SK-N-SH (cell line): ENCODE data around the gene WDFY2. TPM values are rescaled to one million over a fixed set of nuclear protein-coding genes. Genes with fewer than 3 reads are reported as not detected.
"Not testable (repeated sequence)": the region's sequence is repeated elsewhere in the genome, so short reads cannot be mapped to it uniquely, and the experiment has no call there.

ENCODE experiments used
- CTCF ChIA-PET: fragments of 300-600, 350-600 bp; formaldehyde crosslinking; extraction: SDS; loops from one replicate; lab custom pipeline; 2021; lab: Yijun Ruan, JAX
- POLR2A ChIA-PET: fragments of 350-600 bp; sonication (Branson Sonifier 250); formaldehyde crosslinking; extraction: SDS; loops from one replicate; lab custom pipeline; 2020; ENCODE audit warnings: antibody characterized with exemption, inconsistent platforms; lab: Yijun Ruan, JAX
- DNase-seq: peaks from one replicate; pipeline ENCODE4 v3.0.0; 2012
- H2AFZ ChIP-seq: fragments of 200-600 bp; sonication (generic); 2 replicates; pipeline ENCODE4 v1.8.1; 2016; ENCODE audit warnings: antibody characterized with exemption, mild to moderate bottlenecking, low read depth
- H3F3A ChIP-seq: fragments of 200-600 bp; sonication (generic); replicated peaks from 2 replicates; pipeline ENCODE3; 2016; ENCODE audit warnings: antibody characterized with exemption, mild to moderate bottlenecking; ENCODE audit not compliant: insufficient read depth
- H3K27ac ChIP-seq, 2 experiments: fragments of 200-500 bp in 1 of 2; fragments of 200-600 bp in 1 of 2; sonication (Bioruptor generic) in 1 of 2; sonication (generic), shearing (Covaris generic) in 1 of 2; 2 replicates each; pipeline versions ENCODE4 v1.5.1 to v1.6.1; 2014 to 2016; ENCODE audit warnings: low read depth in 2 of 2, inconsistent platforms in 1 of 2, low read length in 1 of 2, mild to moderate bottlenecking in 1 of 2, mixed read lengths in 1 of 2
- H3K27me3 ChIP-seq: fragments of 200-600 bp; sonication (generic), shearing (Covaris generic); 2 replicates; pipeline ENCODE4 v1.6.1; 2016; ENCODE audit warnings: mixed run types; ENCODE audit not compliant: insufficient read depth
- H3K36me3 ChIP-seq, 2 experiments: fragments of 200-500 bp in 1 of 2; fragments of 200-600 bp in 1 of 2; sonication (Bioruptor generic) in 1 of 2; sonication (generic) in 1 of 2; replicated peaks in 1 of 2; 2 replicates each; pipeline versions ENCODE3 to v1.5.1; 2014 to 2016; ENCODE audit warnings: low read length in 1 of 2, mild to moderate bottlenecking in 1 of 2; ENCODE audit not compliant: insufficient read depth in 2 of 2, control insufficient read depth in 1 of 2
- H3K4me1 ChIP-seq, 2 experiments: fragments of 200-500 bp in 1 of 2; fragments of 200-600 bp in 1 of 2; sonication (Bioruptor generic) in 1 of 2; sonication (generic), shearing (Covaris generic) in 1 of 2; 2 replicates each; pipeline versions ENCODE4 v1.5.1 to v1.6.1; 2014 to 2016; ENCODE audit warnings: low read depth in 1 of 2, low read length in 1 of 2, mixed run types in 1 of 2; ENCODE audit not compliant: insufficient read depth in 2 of 2, control insufficient read depth in 1 of 2
- H3K4me2 ChIP-seq: fragments of 200-600 bp; sonication (generic), shearing (Covaris generic); 2 replicates; pipeline ENCODE4 v1.6.1; 2017; ENCODE audit warnings: mixed run types
- H3K4me3 ChIP-seq, 2 experiments: fragments of 200-500 bp in 1 of 2; fragments of 200-600 bp in 1 of 2; sonication (Bioruptor generic) in 1 of 2; sonication (generic), shearing (Covaris generic) in 1 of 2; 2 replicates each; pipeline versions ENCODE4 v1.5.1 to v1.8.1; 2014 to 2016; ENCODE audit warnings: low read depth in 2 of 2, inconsistent platforms in 1 of 2, low read length in 1 of 2, mild to moderate bottlenecking in 1 of 2, mixed read lengths in 1 of 2, moderate library complexity in 1 of 2
- H3K79me2 ChIP-seq: fragments of 200-600 bp; sonication (generic); 2 replicates; pipeline ENCODE4 v1.8.1; 2017; ENCODE audit warnings: mild to moderate bottlenecking; ENCODE audit not compliant: insufficient read depth
- H3K9ac ChIP-seq: fragments of 200-600 bp; sonication (generic); 2 replicates; pipeline ENCODE4 v1.6.1; 2017; ENCODE audit warnings: mixed run types
- H3K9me2 ChIP-seq: fragments of 200-600 bp; sonication (generic); 2 replicates; pipeline ENCODE4 v1.6.1; 2017; ENCODE audit warnings: mixed run types
- H3K9me3 ChIP-seq: fragments of 200-600 bp; sonication (generic); 2 replicates; pipeline ENCODE4 v1.6.1; 2017; ENCODE audit warnings: mixed run types, mild to moderate bottlenecking, moderate library complexity
- H4K20me1 ChIP-seq: fragments of 200-600 bp; sonication (generic); 2 replicates; pipeline ENCODE4 v1.6.1; 2017; ENCODE audit warnings: mild to moderate bottlenecking, mixed run types; ENCODE audit not compliant: insufficient read depth
- EP300 ChIP-seq, 2 experiments: IDR thresholded peaks; 2 replicates each; pipeline versions ENCODE4 v1.4.0 to v1.6.1; 2012; ENCODE audit warnings: borderline replicate concordance in 1 of 2, low read depth in 1 of 2, low read length in 1 of 2
- GATA2 ChIP-seq: sonication (generic); formaldehyde crosslinking; IDR thresholded peaks from 2 replicates; pipeline ENCODE4 v1.5.0; 2020; ENCODE audit warnings: mild to moderate bottlenecking, missing genetic modification reagents
- JUND ChIP-seq: IDR thresholded peaks from 2 replicates; pipeline ENCODE4 v1.4.0; 2012
- NFIC ChIP-seq: IDR thresholded peaks from 2 replicates; pipeline ENCODE4 v1.4.0; 2012; ENCODE audit warnings: borderline replicate concordance
- RCOR1 ChIP-seq: fragments of 150-350 bp; IDR thresholded peaks from 2 replicates; pipeline ENCODE4 v1.6.1; 2017; ENCODE audit warnings: antibody characterized with exemption, low read length
- SIN3A ChIP-seq: IDR thresholded peaks from 2 replicates; pipeline ENCODE4 v1.6.1; 2012; ENCODE audit warnings: low read depth, mild to moderate bottlenecking, low read length, moderate library complexity, borderline replicate concordance
- SMC3 ChIP-seq: IDR thresholded peaks from 2 replicates; pipeline ENCODE4 v1.6.1; 2012; ENCODE audit warnings: low read depth, low read length, improper control_type of control experiment
- TEAD4 ChIP-seq: IDR thresholded peaks from 2 replicates; pipeline ENCODE4 v1.4.0; 2012; ENCODE audit warnings: mild to moderate bottlenecking, borderline replicate concordance; ENCODE audit not compliant: insufficient read depth
- YY1 ChIP-seq: IDR thresholded peaks from 2 replicates; pipeline ENCODE4 v1.4.0; 2012; ENCODE audit warnings: low read depth, mild to moderate bottlenecking
- WGBS: methylation state at CpG from one replicate; pipeline ENCODE4 v1.1.6; 2017; ENCODE audit warnings: low lambda C conversion rate; 5-methylcytosine and 5-hydroxymethylcytosine counted together
- polyA plus RNA-seq, 3 experiments: library from polyadenylated mRNA; depleted of rRNA; stranded (reverse); fragments of >200 nt; gene quantifications; 2 replicates each; pipeline ENCODE4 v1.2.3, GENCODE V29; 2012
- TF ChIP-seq, protein P1 (sequence below): fragments of 150-350 bp; IDR thresholded peaks from 2 replicates; pipeline ENCODE4 v1.6.1; 2016; ENCODE audit warnings: mild to moderate bottlenecking, low read depth, low read length
- TF ChIP-seq, protein P2 (sequence below): IDR thresholded peaks from 2 replicates; pipeline ENCODE4; 2012

WDFY2 gene
- polyA plus RNA-seq, 1 of the 3 experiments (the other 2 are of a cell fraction): 4.1 TPM

DNA sequence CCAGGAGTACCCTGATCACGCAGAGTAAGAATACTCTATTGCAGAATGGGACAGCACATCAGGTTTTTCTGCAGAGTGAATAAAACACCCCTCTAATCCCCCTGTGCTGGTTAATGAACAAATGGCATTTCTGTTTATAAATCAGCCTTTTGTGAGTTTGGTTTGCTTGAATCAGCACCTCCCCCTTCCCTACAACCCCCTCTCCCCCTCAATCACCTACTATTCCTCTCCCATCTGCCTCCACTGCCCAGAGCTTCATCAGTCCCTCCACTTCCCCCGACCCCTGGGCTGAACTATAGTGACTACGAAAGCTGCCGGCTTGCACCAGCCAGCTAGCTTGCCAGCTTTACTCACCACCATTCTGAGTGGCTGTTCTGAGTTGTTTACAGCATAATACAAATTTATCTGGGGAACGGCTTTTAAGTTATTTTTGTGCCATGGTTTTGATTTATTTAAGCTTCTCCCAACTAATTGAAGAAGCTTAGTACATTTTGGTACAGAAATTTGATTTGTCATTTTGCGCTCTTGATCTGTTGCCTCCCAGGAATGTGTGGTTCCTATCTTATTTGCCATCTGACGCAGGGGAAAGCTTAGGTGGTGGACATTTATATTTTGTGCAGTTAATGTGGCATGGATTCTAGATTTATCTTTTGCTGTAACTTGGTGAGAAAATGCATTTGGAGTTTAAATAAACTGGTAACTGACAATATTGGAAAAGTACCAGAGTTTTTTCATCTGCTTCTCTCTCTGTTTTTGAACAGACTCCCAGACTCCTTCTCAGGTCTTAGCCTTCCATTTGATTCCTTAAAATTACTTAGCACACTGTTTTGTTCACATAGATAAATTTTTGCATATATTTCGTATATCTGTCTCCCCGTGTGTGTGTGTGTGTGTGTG is 41.7 kb upstream of the WDFY2 start:
- Histone ChIP-seq H3K4me2 (peak overlapping the region; percentile 53), H2AFZ (peak overlapping the region; percentile 65)

DNA sequence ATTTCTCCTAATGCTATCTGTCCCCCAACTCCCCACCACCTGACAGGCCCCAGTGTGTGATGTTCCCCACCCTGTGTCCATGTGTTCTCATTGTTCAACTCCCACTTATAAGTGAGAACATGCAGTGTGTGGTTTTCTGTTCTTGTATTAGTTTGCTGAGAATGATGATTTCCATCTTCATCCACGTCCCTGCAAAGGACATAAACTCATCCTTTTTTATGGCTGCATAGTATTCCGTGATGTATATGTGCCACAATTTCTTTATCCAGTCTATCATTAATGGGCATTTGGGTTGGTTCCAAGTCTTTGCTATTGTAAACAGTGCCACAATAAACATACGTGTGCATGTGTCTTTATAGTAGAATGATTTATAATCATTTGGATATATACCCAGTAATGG is 38.8 kb upstream of the WDFY2 start:
- H3K79me2 ChIP-seq, H3K27ac ChIP-seq, POLR2A ChIA-PET, H3K27me3 ChIP-seq, H4K20me1 ChIP-seq, H3K36me3 ChIP-seq, H2AFZ ChIP-seq, H3K9ac ChIP-seq, H3K9me3 ChIP-seq, H3K9me2 ChIP-seq, CTCF ChIA-PET, H3K4me3 ChIP-seq, H3K4me2 ChIP-seq, H3F3A ChIP-seq, DNase-seq: not testable (repeated sequence)
- WGBS: 79% methylated on average over 3 of the region's 3 CpGs
- peaks cover 8 to 15% of the 10 kb centered on the region in 2 experiments for H3K4me1 ChIP-seq

More for the DNA sequence above, 41.7 kb upstream of the WDFY2 start:
- Histone ChIP-seq H4K20me1 (no peaks in the 10 kb centered on the region), H3K27ac (peak overlapping the region in 1 of 2 experiments; percentile 5; a peak in 1 of 4 replicates), H3K36me3 (no peaks in the 10 kb centered on the region), H3K27me3 (no peaks in the 10 kb centered on the region), H3K9ac (no peak overlapping the region), H3K4me3 (no peak overlapping the region), H3K9me2 (no peaks in the 10 kb centered on the region), H3K9me3 (no peaks in the 10 kb centered on the region), H3F3A (no peaks in the 10 kb centered on the region), H3K79me2 (no peaks in the 10 kb centered on the region), H3K4me1 (peaks cover 12 to 15% of the 10 kb centered on the region in 2 experiments)
- peak; percentile 27 for DNase-seq
- ChIA-PET POLR2A (interaction anchor here (0.9 kb wide), 1 partner anchor 88 kb away, joined by 3 read pairs; no protein-coding TSS in a partner anchor), CTCF (interaction anchor here (1.8 kb wide), 1 partner anchor 255 kb away, joined by 8 read pairs; no protein-coding TSS in a partner anchor)
- 39% methylated on average over 9 of the region's 9 CpGs for WGBS
- TF ChIP-seq SIN3A (no peak), GATA2 (CRISPR knock-in tag) (peak; percentile 77), TEAD4 (peak; percentile 22; the same call in 1 of the 2 replicates)
- TF ChIP-seq, protein P1, sequence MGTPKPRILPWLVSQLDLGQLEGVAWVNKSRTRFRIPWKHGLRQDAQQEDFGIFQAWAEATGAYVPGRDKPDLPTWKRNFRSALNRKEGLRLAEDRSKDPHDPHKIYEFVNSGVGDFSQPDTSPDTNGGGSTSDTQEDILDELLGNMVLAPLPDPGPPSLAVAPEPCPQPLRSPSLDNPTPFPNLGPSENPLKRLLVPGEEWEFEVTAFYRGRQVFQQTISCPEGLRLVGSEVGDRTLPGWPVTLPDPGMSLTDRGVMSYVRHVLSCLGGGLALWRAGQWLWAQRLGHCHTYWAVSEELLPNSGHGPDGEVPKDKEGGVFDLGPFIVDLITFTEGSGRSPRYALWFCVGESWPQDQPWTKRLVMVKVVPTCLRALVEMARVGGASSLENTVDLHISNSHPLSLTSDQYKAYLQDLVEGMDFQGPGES: no peak

DNA sequence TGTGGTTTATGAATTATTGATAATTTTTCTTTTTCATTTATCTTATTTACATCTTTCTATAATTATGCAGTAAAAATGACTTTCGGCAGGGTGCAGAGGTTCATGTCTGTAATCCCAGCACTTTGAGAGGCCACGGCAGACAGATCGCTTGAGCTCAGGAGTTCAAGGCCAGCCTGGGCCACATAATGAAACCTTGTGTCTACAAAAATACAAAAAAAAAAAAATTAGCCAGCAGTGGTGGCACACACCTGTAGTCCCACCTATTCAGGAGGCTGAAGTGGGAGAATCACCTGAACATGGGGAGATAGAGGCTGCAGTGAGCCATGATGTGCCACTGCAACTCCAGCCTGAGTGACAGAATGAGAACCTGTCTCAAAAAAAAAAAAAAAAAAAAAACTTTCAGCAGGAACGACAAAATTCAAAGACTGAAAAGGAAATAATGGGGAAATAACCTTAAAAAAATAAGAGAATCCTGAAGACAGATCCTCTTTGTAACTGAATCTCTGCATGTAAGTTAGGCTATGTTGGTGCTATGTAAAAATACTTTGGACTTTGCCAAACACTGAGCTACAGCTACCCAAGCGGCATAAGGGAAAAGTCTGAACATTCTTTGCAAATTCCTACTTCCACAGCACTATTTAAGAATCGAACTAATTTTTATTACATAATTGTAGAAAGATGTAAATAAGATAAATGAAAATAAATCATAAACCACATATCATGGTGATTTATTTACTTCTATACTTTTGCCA is 36.7 kb upstream of the WDFY2 start:
- DNase-seq: no peak
- Histone ChIP-seq H3K79me2 (no peaks in the 10 kb centered on the region), H3K27ac (no peak overlapping the region), H3F3A (no peaks in the 10 kb centered on the region), H3K4me1 (peaks cover under 1 to 5% of the 10 kb centered on the region in 2 experiments; a peak in 3 of 4 replicates), H3K9ac (no peak overlapping the region), H3K27me3 (no peaks in the 10 kb centered on the region), H2AFZ (no peak overlapping the region), H3K4me3 (no peak overlapping the region), H3K4me2 (no peak overlapping the region), H4K20me1 (no peaks in the 10 kb centered on the region), H3K9me2 (no peaks in the 10 kb centered on the region), H3K9me3 (no peaks in the 10 kb centered on the region), H3K36me3 (no peaks in the 10 kb centered on the region)
- TF ChIP-seq RCOR1 (no peak), EP300 (IDR thresholded peaks at IDR 0.05; ENCODE audit: borderline replicate concordance in 1 of 2, low read depth in 1 of 2, low read length in 1 of 2) (no peak), NFIC (no peak), SMC3 (no peak), JUND (no peak), SIN3A (no peak), YY1 (no peak)
- TF ChIP-seq, protein P2, sequence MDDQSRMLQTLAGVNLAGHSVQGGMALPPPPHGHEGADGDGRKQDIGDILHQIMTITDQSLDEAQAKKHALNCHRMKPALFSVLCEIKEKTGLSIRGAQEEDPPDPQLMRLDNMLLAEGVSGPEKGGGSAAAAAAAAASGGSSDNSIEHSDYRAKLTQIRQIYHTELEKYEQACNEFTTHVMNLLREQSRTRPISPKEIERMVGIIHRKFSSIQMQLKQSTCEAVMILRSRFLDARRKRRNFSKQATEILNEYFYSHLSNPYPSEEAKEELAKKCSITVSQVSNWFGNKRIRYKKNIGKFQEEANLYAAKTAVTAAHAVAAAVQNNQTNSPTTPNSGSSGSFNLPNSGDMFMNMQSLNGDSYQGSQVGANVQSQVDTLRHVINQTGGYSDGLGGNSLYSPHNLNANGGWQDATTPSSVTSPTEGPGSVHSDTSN: no peak
- WGBS: 86% methylated on average over 6 of the region's 6 CpGs
- POLR2A ChIA-PET: no interaction called here
- CTCF ChIA-PET: no interaction called here
